OCI-LY3 (cell line): ENCODE data around the gene CAMK1D.

Source experiments
- H2AFZ ChIP-seq: fragments of 200-600, 300-600 bp; shearing (Covaris generic); 2 replicates; pipeline ENCODE4 v1.6.0; 2014; ENCODE audit warnings: antibody characterized with exemption, low read depth, low read length
- H3K27ac ChIP-seq: fragments of 200-600, 300-600 bp; sonication (generic); 2 replicates; pipeline ENCODE4 v1.5.1; 2014; ENCODE audit warnings: mild to moderate bottlenecking, low read length, moderate library complexity, mixed read lengths
- H3K27me3 ChIP-seq: fragments of 200-600, 300-600 bp; sonication (generic); 2 replicates; pipeline ENCODE4 v1.6.1; 2014; ENCODE audit warnings: low read depth, low read length, mixed read lengths
- H3K36me3 ChIP-seq: fragments of 200-600, 300-600 bp; sonication (generic); replicated peaks from 2 replicates; pipeline ENCODE3; 2014; ENCODE audit warnings: low read depth, low read length, mixed read lengths
- H3K4me1 ChIP-seq: fragments of 300-600, 200-600 bp; sonication (generic); 2 replicates; pipeline ENCODE4 v1.6.1; 2014; ENCODE audit warnings: low read length, mixed read lengths
- H3K4me2 ChIP-seq: fragments of 200-600, 300-600 bp; sonication (generic); 2 replicates; pipeline ENCODE4 v1.6.1; 2014; ENCODE audit warnings: low read length, mixed read lengths
- H3K4me3 ChIP-seq: fragments of 300-600, 200-600 bp; sonication (generic); 2 replicates; pipeline ENCODE4 v1.5.1; 2014; ENCODE audit warnings: antibody characterized with exemption, mild to moderate bottlenecking, low read length, moderate library complexity
- H3K79me2 ChIP-seq: fragments of 300-600, 200-600 bp; shearing (Covaris generic); 2 replicates; pipeline ENCODE4 v1.6.1; 2014; ENCODE audit warnings: mild to moderate bottlenecking, low read length, mixed read lengths
- H3K9ac ChIP-seq: fragments of 300-600, 200-600 bp; shearing (Covaris generic); 2 replicates; pipeline ENCODE4 v1.6.0; 2014; ENCODE audit warnings: mild to moderate bottlenecking, low read length, moderate library complexity
- H3K9me3 ChIP-seq: fragments of 200-600, 300-600 bp; shearing (Covaris generic); 2 replicates; pipeline ENCODE4 v1.6.1; 2014; ENCODE audit warnings: low read length, mixed read lengths; ENCODE audit not compliant: insufficient read depth
- H4K20me1 ChIP-seq: fragments of 200-600, 300-600 bp; sonication (generic); 2 replicates; pipeline ENCODE4 v1.6.1; 2016; ENCODE audit warnings: low read length, mixed read lengths; ENCODE audit not compliant: insufficient read depth
- EZH2phosphoT487 ChIP-seq: fragments of 200-600 bp; shearing (Covaris generic); IDR thresholded peaks from 2 replicates; pipeline ENCODE4 v1.6.1; 2018; ENCODE audit warnings: antibody characterized with exemption, mixed run types, low read depth
- TF ChIP-seq, protein P1 (sequence below): fragments of 200-600, 300-600 bp; sonication (generic); IDR thresholded peaks from 2 replicates; pipeline ENCODE4 v1.5.1; 2014; ENCODE audit warnings: antibody characterized with exemption, low read length, low read depth

CAMK1D gene

GRCh38 chr10:12665501-12665900, 316.2 kb downstream of the CAMK1D start:
- Histone ChIP-seq H3K79me2 (no peaks in the 10 kb centered on the region), H2AFZ (no peak overlapping the region)

GRCh38 chr10:12667052-12667451, 317.7 kb downstream of the CAMK1D start:
- TF ChIP-seq, protein P1, sequence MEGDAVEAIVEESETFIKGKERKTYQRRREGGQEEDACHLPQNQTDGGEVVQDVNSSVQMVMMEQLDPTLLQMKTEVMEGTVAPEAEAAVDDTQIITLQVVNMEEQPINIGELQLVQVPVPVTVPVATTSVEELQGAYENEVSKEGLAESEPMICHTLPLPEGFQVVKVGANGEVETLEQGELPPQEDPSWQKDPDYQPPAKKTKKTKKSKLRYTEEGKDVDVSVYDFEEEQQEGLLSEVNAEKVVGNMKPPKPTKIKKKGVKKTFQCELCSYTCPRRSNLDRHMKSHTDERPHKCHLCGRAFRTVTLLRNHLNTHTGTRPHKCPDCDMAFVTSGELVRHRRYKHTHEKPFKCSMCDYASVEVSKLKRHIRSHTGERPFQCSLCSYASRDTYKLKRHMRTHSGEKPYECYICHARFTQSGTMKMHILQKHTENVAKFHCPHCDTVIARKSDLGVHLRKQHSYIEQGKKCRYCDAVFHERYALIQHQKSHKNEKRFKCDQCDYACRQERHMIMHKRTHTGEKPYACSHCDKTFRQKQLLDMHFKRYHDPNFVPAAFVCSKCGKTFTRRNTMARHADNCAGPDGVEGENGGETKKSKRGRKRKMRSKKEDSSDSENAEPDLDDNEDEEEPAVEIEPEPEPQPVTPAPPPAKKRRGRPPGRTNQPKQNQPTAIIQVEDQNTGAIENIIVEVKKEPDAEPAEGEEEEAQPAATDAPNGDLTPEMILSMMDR, result no peak
- no peak for TF ChIP-seq EZH2phosphoT487
- Histone ChIP-seq H3K27me3 (no peaks in the 10 kb centered on the region), H2AFZ (no peak overlapping the region), H3K27ac (no peak overlapping the region), H3K36me3 (peaks cover 8% of the 10 kb centered on the region), H3K4me2 (no peak overlapping the region), H3K79me2 (no peaks in the 10 kb centered on the region), H4K20me1 (peaks cover 12% of the 10 kb centered on the region; the same call in 1 of the 2 replicates), H3K4me3 (no peak overlapping the region), H3K9ac (no peak overlapping the region), H3K9me3 (no peaks in the 10 kb centered on the region), H3K4me1 (no peaks in the 10 kb centered on the region)

More at GRCh38 chr10:12665501-12665900, 316.2 kb downstream of the CAMK1D start:
- peaks cover 8% of the 10 kb centered on the region for H3K36me3 ChIP-seq
- H4K20me1 ChIP-seq, result peaks cover 18% of the 10 kb centered on the region; the same call in 1 of the 2 replicates
- TF ChIP-seq, protein P1, result no peak
- TF ChIP-seq EZH2phosphoT487, result no peak
- H3K4me2 ChIP-seq, result no peak overlapping the region
- no peak overlapping the region for H3K27ac ChIP-seq
- no peak overlapping the region for H3K9ac ChIP-seq
- H3K4me1 ChIP-seq, result no peaks in the 10 kb centered on the region
- no peak overlapping the region for H3K4me3 ChIP-seq
- H3K27me3 ChIP-seq, result no peaks in the 10 kb centered on the region
- no peaks in the 10 kb centered on the region for H3K9me3 ChIP-seq

DNA sequence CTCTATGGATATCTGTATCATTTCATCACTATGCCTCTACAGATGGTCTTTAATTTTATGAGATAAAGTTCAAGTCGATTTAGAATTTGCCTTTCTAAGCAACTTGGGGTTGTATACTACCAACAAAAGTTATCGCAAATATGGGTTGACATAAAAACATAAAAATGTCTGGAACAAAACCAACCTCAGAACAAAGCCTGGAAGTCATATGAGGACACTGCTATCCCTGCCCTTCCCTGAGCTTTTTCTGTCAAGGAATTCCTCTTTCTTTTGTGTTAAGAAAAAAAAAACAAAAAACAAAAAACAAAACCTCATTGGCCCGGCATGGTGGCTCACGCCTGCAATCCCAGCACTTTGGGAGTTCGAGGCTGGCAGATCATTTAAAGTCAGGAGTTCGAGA, 319.3 kb downstream of the CAMK1D start:
- H3K9me3 ChIP-seq, result no peaks in the 10 kb centered on the region
- no peak overlapping the region for H3K9ac ChIP-seq
- TF ChIP-seq, protein P1, result no peak
- no peak for TF ChIP-seq EZH2phosphoT487
- peaks cover 9% of the 10 kb centered on the region; the same call in 1 of the 2 replicates for H4K20me1 ChIP-seq
- H3K4me3 ChIP-seq, result no peak overlapping the region
- H2AFZ ChIP-seq, result no peak overlapping the region
- H3K27ac ChIP-seq, result no peak overlapping the region
- no peaks in the 10 kb centered on the region for H3K79me2 ChIP-seq
- no peaks in the 10 kb centered on the region for H3K4me1 ChIP-seq
- no peak overlapping the region for H3K4me2 ChIP-seq
- H3K27me3 ChIP-seq, result no peaks in the 10 kb centered on the region
- peaks cover 8% of the 10 kb centered on the region for H3K36me3 ChIP-seq

- Histone ChIP-seq H3K79me2 (no peaks in the 10 kb centered on the region), H3K4me2 (no peak overlapping the region), H3K4me1 (no peaks in the 10 kb centered on the region), H3K4me3 (no peak overlapping the region), H3K27me3 (no peaks in the 10 kb centered on the region), H4K20me1 (peaks cover 9% of the 10 kb centered on the region; the same call in 1 of the 2 replicates), H2AFZ (no peak overlapping the region), H3K36me3 (peaks cover 8% of the 10 kb centered on the region), H3K9ac (no peak overlapping the region), H3K9me3 (no peaks in the 10 kb centered on the region), H3K27ac (no peak overlapping the region)
- TF ChIP-seq EZH2phosphoT487, result no peak
- TF ChIP-seq, protein P1, result no peak
Measured at GRCh38 chr10:12670004-12670403, 320.7 kb downstream of the CAMK1D start.
